CD4-positive, alpha-beta T cell treated with Interleukin-4 for 1 hour (primary cell): ENCODE measurements around the gene TRPM8.

ENCODE experiments used
- DNase-seq, 2 donors: peaks; one replicate each; pipeline ENCODE4 v3.0.0-alpha.2; 2020 to 2022

The TRPM8 gene

DNA sequence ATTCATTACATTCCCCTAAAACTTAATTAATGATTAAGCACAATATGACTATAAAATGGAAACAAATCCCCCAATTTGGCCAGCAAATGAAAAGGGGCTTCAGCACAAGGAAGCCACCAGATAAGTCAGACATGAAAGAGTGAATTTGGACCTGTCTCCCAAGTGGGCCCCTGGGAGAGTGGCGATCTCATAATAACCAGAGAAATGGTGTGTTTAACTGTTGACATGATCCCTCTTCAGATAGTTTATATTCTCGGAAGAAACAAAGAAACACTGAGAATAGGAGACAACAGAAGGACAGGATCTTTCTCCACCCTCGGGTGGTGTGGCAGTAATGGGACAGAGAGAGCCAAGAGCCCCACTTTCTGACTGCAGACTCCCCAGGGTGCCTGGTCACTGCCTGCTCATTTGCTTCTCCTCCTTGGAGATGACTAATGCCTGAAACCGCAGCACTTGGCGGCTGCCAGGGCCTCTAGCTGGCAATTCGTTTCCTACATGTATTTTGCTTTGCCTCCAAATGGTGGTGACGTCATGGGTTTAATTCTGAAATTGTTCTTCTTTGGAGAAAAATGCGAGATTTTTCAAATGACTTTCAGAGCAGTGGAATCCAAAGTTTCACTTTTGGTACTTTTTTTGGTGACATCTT is 86.9 kb downstream of the TRPM8 start:
- no peak for DNase-seq

DNA sequence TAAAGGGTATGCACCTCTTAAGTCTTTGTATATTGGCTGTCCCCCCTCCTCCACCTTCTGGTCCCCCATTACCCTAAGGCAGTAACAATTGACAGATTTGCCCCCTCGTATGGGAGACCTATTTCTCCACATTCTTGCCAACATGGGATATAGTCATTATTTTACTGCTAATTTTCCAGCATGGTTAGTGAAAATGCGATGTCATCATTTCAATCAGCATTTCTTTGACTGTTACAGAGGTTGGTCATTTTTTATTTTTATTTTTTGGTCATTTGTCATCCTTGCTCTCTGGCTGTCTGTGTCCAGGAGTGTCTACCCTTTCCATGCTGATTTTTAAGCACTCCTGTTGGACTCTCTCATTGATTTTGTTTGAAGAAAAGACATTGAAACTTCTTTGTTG is 88.0 kb downstream of the TRPM8 start:
- DNase-seq, result no peak

GRCh38 chr2:234006501-234006900 is 89.3 kb downstream of the TRPM8 start:
- no peak for DNase-seq

DNA sequence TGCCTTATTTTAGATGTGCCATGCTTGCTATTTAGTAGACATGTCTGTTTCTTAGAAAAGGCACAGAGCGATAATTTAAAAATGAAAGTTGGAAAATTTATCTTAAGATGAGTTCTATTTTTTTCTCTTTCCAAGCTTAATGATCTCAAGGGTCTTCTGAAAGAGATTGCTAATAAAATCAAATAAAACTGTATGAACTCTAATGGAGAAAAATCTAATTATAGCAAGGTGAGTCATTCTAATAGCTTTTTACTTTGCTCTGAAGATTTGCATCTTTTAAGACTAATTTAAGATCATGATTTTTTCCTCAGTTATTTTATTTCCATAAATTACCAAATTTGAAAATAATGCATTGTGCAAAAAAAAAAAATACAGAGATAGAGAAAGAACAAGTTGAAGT is 97.3 kb downstream of the TRPM8 start:
- DNase-seq, result no peak

DNA sequence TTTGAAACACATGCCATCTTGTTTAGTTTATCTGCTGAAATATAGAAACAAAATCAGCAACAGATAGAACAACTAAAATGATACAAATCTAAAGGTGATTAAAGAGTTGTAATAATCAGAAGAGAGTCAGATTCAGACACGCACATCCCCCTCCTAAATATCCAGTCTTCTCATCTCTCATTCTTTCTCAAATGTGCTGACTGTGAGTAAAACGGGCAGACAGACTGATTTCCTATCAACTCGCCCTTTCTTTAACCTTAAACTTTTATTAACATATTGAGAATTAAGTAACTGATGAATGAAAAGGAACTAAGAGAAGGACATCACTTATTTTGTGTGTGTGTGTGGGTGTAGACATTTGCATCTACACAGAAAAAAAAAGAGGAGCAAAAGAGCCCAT is 98.7 kb downstream of the TRPM8 start:
- no peak for DNase-seq

GRCh38 chr2:234019896-234020295 is 102.7 kb downstream of the TRPM8 start:
- DNase-seq, result no peak

DNA sequence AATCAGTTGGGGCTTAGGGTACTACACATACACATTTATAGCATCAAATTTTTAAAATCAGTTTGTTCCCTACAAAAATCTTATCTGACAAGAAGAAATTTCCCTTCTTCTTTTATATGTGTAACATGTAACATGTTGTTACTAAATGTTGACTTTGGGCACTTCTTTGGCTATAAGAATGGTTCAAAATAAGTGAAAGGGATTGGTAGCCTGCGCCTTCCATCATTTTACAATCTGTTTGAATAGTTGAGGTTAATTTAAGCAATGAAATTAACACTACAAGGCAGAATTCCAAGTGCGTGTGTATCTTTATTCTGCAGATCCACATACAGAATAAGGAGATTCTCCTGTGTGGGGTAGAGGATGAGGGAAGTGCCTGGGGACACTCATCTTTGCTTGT is 103.2 kb downstream of the TRPM8 start:
- DNase-seq, result no peak

GRCh38 chr2:234022424-234022823 is 105.3 kb downstream of the TRPM8 start:
- DNase-seq, result no peak

GRCh38 chr2:234024304-234024703 is 107.1 kb downstream of the TRPM8 start:
- DNase-seq, result no peak

GRCh38 chr2:234025466-234025865 is 108.3 kb downstream of the TRPM8 start:
- peak in 1 of 2 donors; percentile 45 for DNase-seq

DNA sequence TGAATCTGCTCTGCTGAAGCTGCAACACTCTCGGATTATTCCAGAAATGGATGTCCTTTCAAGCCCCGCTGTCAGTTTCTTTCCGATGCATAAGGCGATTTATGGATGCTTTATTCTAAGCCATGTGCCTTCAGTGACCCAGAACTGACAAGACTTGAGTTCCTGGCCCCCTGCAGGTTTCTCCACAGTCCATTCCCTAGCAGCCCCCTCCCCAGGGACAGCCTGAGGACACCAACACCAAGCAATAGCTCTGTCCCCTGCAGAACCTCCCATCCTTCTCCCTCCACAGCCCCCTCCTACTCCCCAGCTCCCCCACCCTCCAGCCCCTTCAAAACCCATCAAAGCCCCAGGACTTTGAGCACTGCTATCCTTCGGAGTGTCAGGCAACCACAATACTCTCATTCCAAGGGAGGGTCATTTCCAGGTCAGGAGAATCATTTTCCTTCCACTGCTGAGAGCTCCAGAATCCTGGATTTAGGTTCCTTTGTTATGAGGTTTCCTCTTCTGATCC is 108.8 kb downstream of the TRPM8 start:
- no peak for DNase-seq

DNA sequence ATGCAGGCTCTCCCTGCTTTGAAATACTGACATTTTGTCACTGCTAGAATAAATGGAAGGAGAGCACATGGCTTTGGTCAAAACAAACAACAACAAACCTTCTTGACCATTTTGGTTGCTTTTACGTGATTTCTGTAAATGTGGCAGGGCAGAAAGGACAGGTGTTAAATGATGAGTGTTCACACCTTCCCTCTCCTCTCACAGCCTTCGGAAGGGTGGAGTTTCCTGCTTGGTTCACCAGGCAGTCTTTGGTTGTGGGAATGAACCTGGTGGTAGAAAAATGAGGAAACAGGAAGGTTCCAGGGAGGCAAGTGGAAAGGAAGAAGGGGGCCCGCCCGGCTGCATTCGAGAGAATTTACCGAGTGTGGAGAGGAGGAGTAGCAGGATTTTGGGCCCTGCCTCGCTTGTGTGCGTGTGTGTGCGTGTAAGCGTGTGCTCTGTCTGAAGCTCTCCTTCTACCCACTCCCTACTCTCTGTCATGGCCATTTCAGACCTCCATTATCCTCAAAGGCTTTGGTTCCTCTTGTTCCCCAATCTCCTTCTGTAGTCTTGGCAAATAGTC is 109.6 kb downstream of the TRPM8 start:
- DNase-seq, result peak in 1 of 2 donors; percentile 27

DNA sequence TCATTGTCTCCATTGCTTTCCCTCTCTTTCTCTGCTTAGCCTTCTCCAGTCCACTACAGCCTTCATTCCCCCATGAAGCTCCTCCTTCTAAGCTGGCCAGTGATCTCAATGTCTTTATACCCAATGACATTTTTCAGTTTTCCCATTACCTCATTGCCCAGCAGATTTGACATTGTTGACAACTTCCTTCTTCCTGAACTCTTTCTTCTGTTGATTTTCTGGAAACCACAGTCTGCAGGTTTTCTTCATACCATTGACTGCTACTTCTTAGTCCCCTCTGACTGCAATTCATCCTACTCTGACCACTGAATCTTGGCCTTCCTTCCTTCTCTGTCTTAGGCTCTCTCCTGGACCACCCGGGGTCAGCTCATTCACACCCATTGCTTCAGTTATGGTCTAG is 110.5 kb downstream of the TRPM8 start:
- DNase-seq, result no peak

DNA sequence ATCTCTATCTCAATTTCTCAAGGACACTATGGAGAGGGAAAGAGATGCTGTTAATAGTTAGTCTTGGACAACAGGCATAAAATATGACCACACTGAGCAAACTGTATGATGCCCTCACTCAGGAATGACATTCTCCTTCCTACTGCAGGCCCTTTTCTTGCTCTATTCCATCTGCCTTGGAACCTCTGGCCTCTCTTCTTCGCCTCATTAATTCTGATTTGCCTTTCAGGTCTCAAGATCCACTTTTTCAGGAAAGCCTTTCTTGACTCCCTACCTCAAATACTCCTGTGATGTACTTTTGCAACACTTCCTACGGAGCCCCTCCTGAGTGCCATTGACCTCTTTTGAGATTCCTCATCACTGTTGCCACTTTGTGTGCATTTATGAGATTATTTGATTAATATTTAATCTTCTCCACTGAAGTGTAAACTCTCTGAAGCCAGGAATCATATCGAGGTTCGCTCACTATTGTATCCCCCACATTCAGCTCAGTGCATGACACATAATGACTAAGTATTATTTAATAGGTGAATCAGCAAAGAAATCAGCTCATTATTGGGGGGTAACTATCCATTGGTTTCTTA is 112.1 kb downstream of the TRPM8 start:
- no peak for DNase-seq

DNA sequence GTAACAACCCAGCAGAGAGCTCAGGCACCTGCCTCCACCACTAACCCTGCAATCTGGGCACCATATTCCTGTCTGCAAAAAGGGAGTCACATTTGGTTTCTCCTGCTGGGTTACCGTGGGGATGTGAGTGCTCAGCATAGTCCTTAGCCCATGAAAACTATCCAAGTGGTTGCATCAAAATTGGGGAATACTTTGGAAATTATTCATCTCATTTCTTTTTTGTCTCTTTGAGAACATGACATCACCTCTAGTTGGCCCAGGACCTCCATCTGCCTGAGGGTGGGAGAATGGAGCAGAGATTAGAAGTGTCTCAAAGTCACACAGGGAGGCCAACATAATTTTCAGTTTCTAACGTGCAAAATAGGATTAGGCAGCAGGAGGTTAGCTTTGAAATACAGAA is 114.0 kb downstream of the TRPM8 start:
- no peak for DNase-seq

- DNase-seq, result peak; percentile 54 to 78
Measured at GRCh38 chr2:234032279-234032856, 115.2 kb downstream of the TRPM8 start.

GRCh38 chr2:234033174-234033573 is 116.0 kb downstream of the TRPM8 start:
- DNase-seq, result no peak

DNA sequence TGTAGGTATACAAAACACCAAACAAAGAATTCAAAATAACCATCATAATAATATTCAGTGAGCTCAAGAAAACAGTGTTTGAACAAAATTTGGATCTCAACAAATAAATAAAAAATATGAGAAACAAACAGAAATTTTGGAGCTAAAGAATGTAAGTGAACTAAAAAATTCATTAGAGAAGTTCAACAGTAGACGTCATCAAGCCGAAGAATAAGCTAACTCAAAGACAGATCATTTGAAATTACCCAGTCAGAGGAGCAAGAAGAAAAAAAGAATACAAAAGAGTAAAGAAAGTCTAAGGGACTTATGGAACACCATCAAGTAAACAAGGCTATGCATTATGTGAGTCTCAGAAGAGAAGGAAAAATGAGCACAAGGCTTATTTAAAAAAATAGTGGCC is 116.7 kb downstream of the TRPM8 start:
- DNase-seq, result no peak

- DNase-seq, result no peak
Measured at GRCh38 chr2:234038076-234038802, 121.1 kb downstream of the TRPM8 start.

DNA sequence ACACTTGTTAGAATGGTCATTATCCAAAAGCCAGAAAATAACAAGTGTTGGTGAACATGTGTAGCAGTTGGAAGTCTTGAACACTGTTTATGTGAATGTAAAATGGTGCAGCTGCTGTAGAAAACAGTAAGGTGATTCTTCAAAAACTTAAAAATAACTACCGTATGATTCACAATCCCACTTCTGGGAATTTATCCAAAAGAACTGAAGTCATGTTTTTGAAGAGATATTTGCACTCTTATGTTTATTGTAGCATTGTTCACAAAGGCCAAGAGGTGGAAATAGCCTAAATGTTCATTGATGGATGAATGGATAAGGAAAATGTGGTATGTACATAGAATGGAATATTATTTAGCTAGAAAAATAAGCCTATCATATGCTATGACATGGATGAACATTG is 127.0 kb downstream of the TRPM8 start:
- DNase-seq, result no peak

DNA sequence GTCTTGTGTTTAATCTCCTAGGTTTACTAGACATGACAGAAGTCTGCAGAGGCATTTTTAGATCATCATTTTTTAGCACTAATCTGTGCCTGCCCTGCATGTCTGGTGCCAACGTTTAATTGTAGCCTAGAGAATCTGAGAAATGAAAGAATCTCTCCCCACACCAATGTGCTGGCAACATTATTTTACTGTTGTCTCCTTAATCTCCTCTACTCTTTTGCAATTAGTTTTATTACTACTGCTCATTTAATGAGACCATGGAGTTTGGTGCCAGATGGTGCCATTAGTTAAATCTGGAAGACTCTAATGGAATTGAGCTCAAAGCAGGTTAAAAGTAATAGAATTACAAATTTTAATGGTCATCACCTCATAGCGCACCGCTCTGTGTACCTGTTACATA is 129.3 kb downstream of the TRPM8 start:
- DNase-seq, result no peak

DNA sequence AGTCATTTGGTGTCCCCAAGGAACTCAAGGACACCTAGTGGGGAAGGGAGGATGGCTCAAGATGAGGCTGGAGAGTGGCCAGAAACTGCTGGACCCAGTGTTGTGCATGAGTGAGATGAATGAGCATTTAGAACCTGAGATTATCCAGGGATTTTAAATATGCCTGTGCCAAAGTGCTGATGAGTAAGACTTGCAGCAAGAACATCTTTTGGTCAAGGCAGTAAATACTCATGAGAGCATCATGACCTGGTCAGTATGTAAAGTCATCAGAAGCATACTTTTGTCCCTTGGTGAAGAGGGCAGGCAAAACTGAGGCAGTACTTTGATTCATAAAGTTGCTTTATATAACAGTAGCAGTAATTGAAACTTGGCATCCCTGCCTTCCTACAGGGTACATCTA is 130.2 kb downstream of the TRPM8 start:
- no peak for DNase-seq

DNA sequence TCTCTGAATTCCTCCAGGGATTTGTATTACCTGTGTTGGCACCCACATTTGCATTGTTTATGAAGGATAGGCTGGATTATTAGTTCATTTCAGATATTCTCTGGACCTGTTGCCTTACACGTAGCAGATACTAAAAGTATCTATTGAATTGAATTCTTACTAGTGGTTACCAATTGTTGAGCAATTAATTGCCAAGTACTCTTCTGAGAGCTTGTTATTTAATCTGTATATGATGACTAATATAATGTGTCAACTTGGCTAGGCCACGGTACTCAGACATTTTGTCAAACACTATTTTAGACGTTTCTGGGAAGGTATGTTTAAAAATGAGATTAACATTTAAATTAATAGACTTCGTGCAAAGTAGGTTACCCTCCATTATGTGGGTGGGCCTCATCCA is 130.9 kb downstream of the TRPM8 start:
- no peak for DNase-seq
